Tibial nerve (tissue), 3 donors: ENCODE data around the gene TGFB1I1.

Experiments
- POLR2A ChIP-seq, 2 donors: fragments of 450-650 bp; IDR thresholded peaks; one replicate each; pipeline ENCODE4 v1.6.1; 2017; ENCODE audit warnings: antibody characterized with exemption in 2 of 2, mild to moderate bottlenecking in 2 of 2, moderate library complexity in 2 of 2
- TF ChIP-seq, protein P1 (sequence below), 5 experiments: fragments of 200-600 bp in 3 of 5; fragments of 450-650 bp in 2 of 5; sonication (generic) in 3 of 5; IDR thresholded peaks; one replicate each; pipeline ENCODE4 v1.5.1; 2016 to 2019; ENCODE audit warnings: antibody characterized with exemption in 5 of 5, mild to moderate bottlenecking in 3 of 5, moderate library complexity in 2 of 5

DNA sequence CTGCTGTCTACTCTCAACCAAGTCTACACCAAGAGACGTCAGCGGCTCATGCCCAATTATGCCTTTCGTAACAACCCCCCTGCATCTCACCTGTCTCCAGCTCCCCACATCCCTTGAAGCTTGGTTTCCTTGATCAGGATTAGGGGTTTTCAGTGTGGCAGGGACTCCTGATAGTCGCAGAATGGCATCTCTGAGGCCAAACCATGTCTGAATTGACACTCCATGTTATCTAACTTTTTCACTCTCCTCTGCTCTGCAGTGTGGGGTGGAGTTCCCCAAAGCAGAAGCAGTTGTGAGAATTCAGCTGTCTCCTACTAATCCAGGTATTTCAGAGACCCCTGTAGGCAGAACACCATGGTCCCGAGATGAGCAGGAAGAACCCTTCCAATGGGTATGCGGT lies 50.1 kb downstream of the TGFB1I1 start:
- TF ChIP-seq POLR2A (IDR thresholded peaks at IDR 0.05), result no peak
- TF ChIP-seq, protein P1, sequence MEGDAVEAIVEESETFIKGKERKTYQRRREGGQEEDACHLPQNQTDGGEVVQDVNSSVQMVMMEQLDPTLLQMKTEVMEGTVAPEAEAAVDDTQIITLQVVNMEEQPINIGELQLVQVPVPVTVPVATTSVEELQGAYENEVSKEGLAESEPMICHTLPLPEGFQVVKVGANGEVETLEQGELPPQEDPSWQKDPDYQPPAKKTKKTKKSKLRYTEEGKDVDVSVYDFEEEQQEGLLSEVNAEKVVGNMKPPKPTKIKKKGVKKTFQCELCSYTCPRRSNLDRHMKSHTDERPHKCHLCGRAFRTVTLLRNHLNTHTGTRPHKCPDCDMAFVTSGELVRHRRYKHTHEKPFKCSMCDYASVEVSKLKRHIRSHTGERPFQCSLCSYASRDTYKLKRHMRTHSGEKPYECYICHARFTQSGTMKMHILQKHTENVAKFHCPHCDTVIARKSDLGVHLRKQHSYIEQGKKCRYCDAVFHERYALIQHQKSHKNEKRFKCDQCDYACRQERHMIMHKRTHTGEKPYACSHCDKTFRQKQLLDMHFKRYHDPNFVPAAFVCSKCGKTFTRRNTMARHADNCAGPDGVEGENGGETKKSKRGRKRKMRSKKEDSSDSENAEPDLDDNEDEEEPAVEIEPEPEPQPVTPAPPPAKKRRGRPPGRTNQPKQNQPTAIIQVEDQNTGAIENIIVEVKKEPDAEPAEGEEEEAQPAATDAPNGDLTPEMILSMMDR (IDR thresholded peaks at IDR 0.05), result no peak
